ENCODE measurements around the gene PRRC1.

DNA sequence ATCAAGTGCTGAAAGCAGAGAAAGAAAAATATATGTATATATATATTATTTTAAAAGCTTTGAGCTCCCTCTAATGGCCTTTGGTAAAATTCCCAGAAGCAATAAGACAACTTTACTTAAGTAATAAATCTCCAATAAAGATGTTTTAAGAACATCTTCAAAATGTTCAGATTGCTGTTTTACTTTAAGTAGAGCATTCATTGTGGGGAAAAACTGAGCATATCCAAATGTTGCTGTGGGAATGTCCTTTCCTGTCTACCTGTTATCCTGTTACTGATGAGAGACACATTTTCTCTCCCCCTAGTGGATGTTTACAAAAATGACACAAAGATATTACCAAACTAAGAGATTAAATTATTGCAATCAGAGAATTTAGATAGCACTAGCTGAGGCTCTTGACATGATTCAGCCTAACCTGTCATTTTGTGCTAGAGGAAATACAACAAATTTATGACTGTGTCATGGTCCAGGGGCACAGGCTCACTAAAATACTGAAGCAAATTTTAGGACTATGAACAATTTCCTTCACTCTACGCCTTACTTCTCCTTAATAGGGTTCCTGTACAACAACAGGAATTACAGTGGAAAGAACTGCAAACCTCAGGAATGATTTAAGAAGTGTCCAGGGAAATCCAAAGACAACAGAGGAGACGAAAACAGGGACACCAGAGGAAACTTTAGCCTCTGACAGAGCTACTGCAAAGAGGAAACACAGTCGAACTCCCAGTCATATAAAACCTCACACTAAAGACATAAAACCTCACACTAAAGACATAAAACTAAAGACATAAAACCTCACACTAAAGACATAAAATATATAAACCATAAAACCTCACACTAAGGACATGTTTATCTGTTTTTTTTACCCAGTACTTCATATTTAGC is 24.3 kb upstream of the PRRC1 start:
- TF ChIP-seq, protein P1, sequence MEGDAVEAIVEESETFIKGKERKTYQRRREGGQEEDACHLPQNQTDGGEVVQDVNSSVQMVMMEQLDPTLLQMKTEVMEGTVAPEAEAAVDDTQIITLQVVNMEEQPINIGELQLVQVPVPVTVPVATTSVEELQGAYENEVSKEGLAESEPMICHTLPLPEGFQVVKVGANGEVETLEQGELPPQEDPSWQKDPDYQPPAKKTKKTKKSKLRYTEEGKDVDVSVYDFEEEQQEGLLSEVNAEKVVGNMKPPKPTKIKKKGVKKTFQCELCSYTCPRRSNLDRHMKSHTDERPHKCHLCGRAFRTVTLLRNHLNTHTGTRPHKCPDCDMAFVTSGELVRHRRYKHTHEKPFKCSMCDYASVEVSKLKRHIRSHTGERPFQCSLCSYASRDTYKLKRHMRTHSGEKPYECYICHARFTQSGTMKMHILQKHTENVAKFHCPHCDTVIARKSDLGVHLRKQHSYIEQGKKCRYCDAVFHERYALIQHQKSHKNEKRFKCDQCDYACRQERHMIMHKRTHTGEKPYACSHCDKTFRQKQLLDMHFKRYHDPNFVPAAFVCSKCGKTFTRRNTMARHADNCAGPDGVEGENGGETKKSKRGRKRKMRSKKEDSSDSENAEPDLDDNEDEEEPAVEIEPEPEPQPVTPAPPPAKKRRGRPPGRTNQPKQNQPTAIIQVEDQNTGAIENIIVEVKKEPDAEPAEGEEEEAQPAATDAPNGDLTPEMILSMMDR (IDR thresholded peaks at IDR 0.05): peak; percentile 59 to 71 (median 62)
- TF ChIP-seq POLR2A (IDR thresholded peaks at IDR 0.05; ENCODE audit: low read depth) (no peak), EP300 (IDR thresholded peaks at IDR 0.05) (no peak), POLR2AphosphoS5 (IDR thresholded peaks at IDR 0.05) (no peak)
